ENCODE data around the gene WDCP.

The WDCP gene

GRCh38 chr2:24055750-24056149 lies 8.6 kb upstream of the WDCP start:
- Histone ChIP-seq H3K9ac (ENCODE audit: low read depth, low read length) (no peak overlapping the region), H4K20me1 (ENCODE audit: insufficient read depth, low read length) (no peaks in the 10 kb centered on the region), H3K4me1 (ENCODE audit: insufficient read depth, low read length) (no peaks in the 10 kb centered on the region), H3K9me3 (ENCODE audit: insufficient read depth, low read length, severe bottlenecking) (no peaks in the 10 kb centered on the region), H3K27ac (ENCODE audit: low read length) (no peak overlapping the region), H3K79me2 (ENCODE audit: insufficient read depth, low read length) (no peaks in the 10 kb centered on the region), H3K4me2 (ENCODE audit: insufficient read depth, low read length) (no peak overlapping the region), H3K36me3 (ENCODE audit: insufficient read depth, low read length) (no peaks in the 10 kb centered on the region), H2AFZ (ENCODE audit: low read depth, low read length) (no peak overlapping the region), H3K27me3 (ENCODE audit: insufficient read depth, low read length, poor library complexity) (no peaks in the 10 kb centered on the region), H3K4me3 (ENCODE audit: low read depth in 1 of 2, low read length in 2 of 2) (no peak overlapping the region)
- ATAC-seq (ENCODE audit: insufficient read depth, low read depth): no peak
- no peak for TF ChIP-seq EZH2 (IDR thresholded peaks at IDR 0.05; ENCODE audit: borderline replicate concordance, low read depth, low read length, severe bottlenecking)
- no peak for TF ChIP-seq CTCF (IDR thresholded peaks at IDR 0.05; ENCODE audit: borderline replicate concordance, extremely low read depth, low read length, poor library complexity, severe bottlenecking)
- DNase-seq: no peak

GRCh38 chr2:24054366-24055010 lies 7.3 kb upstream of the WDCP start:
- no peaks in the 10 kb centered on the region for H4K20me1 ChIP-seq (ENCODE audit: insufficient read depth, low read length)
- no peak for ATAC-seq (ENCODE audit: insufficient read depth, low read depth)
- H2AFZ ChIP-seq (ENCODE audit: low read depth, low read length): no peak overlapping the region
- no peak overlapping the region for H3K27ac ChIP-seq (ENCODE audit: low read length)
- no peak overlapping the region for H3K4me3 ChIP-seq (ENCODE audit: low read depth in 1 of 2, low read length in 2 of 2)
- no peaks in the 10 kb centered on the region for H3K36me3 ChIP-seq (ENCODE audit: insufficient read depth, low read length)
- no peak for DNase-seq
- no peaks in the 10 kb centered on the region; the same call in 1 of the 2 replicates for H3K4me1 ChIP-seq (ENCODE audit: insufficient read depth, low read length)
- TF ChIP-seq EZH2 (IDR thresholded peaks at IDR 0.05; ENCODE audit: borderline replicate concordance, low read depth, low read length, severe bottlenecking) (no peak), CTCF (IDR thresholded peaks at IDR 0.05; ENCODE audit: borderline replicate concordance, extremely low read depth, low read length, poor library complexity, severe bottlenecking) (no peak)
- H3K9ac ChIP-seq (ENCODE audit: low read depth, low read length): no peak overlapping the region
- no peak overlapping the region for H3K4me2 ChIP-seq (ENCODE audit: insufficient read depth, low read length)
- H3K9me3 ChIP-seq (ENCODE audit: insufficient read depth, low read length, severe bottlenecking): no peaks in the 10 kb centered on the region
- H3K27me3 ChIP-seq (ENCODE audit: insufficient read depth, low read length, poor library complexity): no peaks in the 10 kb centered on the region
- no peaks in the 10 kb centered on the region for H3K79me2 ChIP-seq (ENCODE audit: insufficient read depth, low read length)

GRCh38 chr2:24052951-24053350 lies 5.8 kb upstream of the WDCP start:
- TF ChIP-seq EZH2 (IDR thresholded peaks at IDR 0.05; ENCODE audit: borderline replicate concordance, low read depth, low read length, severe bottlenecking): no peak
- TF ChIP-seq CTCF (IDR thresholded peaks at IDR 0.05; ENCODE audit: borderline replicate concordance, extremely low read depth, low read length, poor library complexity, severe bottlenecking): no peak
- Histone ChIP-seq H3K4me3 (ENCODE audit: low read depth in 1 of 2, low read length in 2 of 2) (no peak overlapping the region), H2AFZ (ENCODE audit: low read depth, low read length) (no peak overlapping the region), H3K9ac (ENCODE audit: low read depth, low read length) (no peak overlapping the region), H3K36me3 (ENCODE audit: insufficient read depth, low read length) (no peaks in the 10 kb centered on the region), H3K4me1 (ENCODE audit: insufficient read depth, low read length) (peaks cover 7% of the 10 kb centered on the region), H4K20me1 (ENCODE audit: insufficient read depth, low read length) (no peaks in the 10 kb centered on the region), H3K79me2 (ENCODE audit: insufficient read depth, low read length) (no peaks in the 10 kb centered on the region), H3K4me2 (ENCODE audit: insufficient read depth, low read length) (no peak overlapping the region), H3K27ac (ENCODE audit: low read length) (no peak overlapping the region), H3K9me3 (ENCODE audit: insufficient read depth, low read length, severe bottlenecking) (no peaks in the 10 kb centered on the region), H3K27me3 (ENCODE audit: insufficient read depth, low read length, poor library complexity) (no peaks in the 10 kb centered on the region)
- no peak for ATAC-seq (ENCODE audit: insufficient read depth, low read depth)
- no peak for DNase-seq
